Heart right ventricle (tissue), 16 donors: ENCODE measurements around the gene CD99. TPM values are rescaled to one million over a fixed set of nuclear protein-coding genes. Genes with fewer than 3 reads are reported as not detected.

Experiments
- ATAC-seq, 8 donors: fragments of 200-7000 bp; cut with Tn5 transposase; one replicate each; pipeline ENCODE4 v1.9.1; 2020; ENCODE audit warnings: mild to moderate bottlenecking in 8 of 8, moderate library complexity in 8 of 8, moderate number of reproducible peaks in 1 of 8
- DNase-seq, 2 donors: peaks; one replicate each; pipeline ENCODE4 v3.0.0-alpha.2; 2020
- H3K27ac ChIP-seq, 10 donors: fragments of 200-600 bp; sonication (generic) in 2 of 10; one replicate each; pipeline versions ENCODE4 v1.5.0 to v1.8.0; 2020 to 2022; ENCODE audit warnings: mild to moderate bottlenecking in 3 of 10
- H3K27me3 ChIP-seq, 7 donors: fragments of 200-600 bp; one replicate each; pipeline ENCODE4 v1.8.0; 2021 to 2022; ENCODE audit warnings: mild to moderate bottlenecking in 2 of 7
- H3K36me3 ChIP-seq, 9 donors: fragments of 200-600 bp; sonication (generic) in 1 of 9; one replicate each; pipeline versions ENCODE4 v1.5.0 to v1.8.0; 2020 to 2022; ENCODE audit warnings: mild to moderate bottlenecking in 2 of 9
- H3K4me1 ChIP-seq, 9 donors: fragments of 200-600 bp; sonication (generic) in 1 of 9; one replicate each; pipeline versions ENCODE4 v1.5.0 to v1.8.0; 2020 to 2022; ENCODE audit warnings: mild to moderate bottlenecking in 4 of 9
- H3K4me3 ChIP-seq, 10 donors: fragments of 200-600 bp; sonication (generic) in 2 of 10; one replicate each; pipeline versions ENCODE4 v1.5.0 to v1.8.0; 2020 to 2022; ENCODE audit warnings: mild to moderate bottlenecking in 7 of 10, moderate library complexity in 2 of 10
- H3K9me3 ChIP-seq, 11 donors: fragments of 200-600 bp in 10 of 11; sonication (generic) in 2 of 11; one replicate each; pipeline versions ENCODE4 v1.5.0 to v1.8.0; 2013 to 2022; ENCODE audit warnings: mild to moderate bottlenecking in 2 of 11, control low read depth in 1 of 11, moderate library complexity in 1 of 11
- CTCF ChIP-seq, 9 donors: fragments of 200-600 bp; sonication (generic) in 2 of 9; IDR thresholded peaks; one replicate each; pipeline versions ENCODE4 v1.5.0 to v1.8.0; 2021 to 2022; ENCODE audit warnings: antibody characterized with exemption in 9 of 9, mild to moderate bottlenecking in 5 of 9, moderate library complexity in 1 of 9
- WGBS, 2 donors: extraction: QIAGEN DNeasy Blood & Tissue Kit; methylation state at CpG; one replicate each; pipeline ENCODE4 v1.1.7; 2013; ENCODE audit warnings: inconsistent platforms in 1 of 2; 5-methylcytosine and 5-hydroxymethylcytosine counted together
- intact Hi-C, 10 donors: fragments of 100-400 bp; cut with DNase I; formaldehyde crosslinking; loops; one replicate each; pipeline versions ENCODE4 v1.11.1 to v1.14.2; 2022
- polyA plus RNA-seq, 2 donors: library from polyadenylated mRNA; stranded (reverse); fragments of 200-250 nt; gene quantifications; one replicate each; pipeline ENCODE4 v1.2.3, GENCODE V29; 2013
- total RNA-seq, 10 donors: library from RNA; stranded (reverse); fragmentation: NEBNext Ultra II Directional in 3 of 10; extraction: Animal tissue kit (Norgen Biotek cat#: 25700) in 3 of 10; gene quantifications; one replicate each; pipeline versions ENCODE4 v1.2.1 to v1.2.4, GENCODE V29; 2021 to 2023
- donor health status: Arrhythmogenic right ventricular cardiomyopathy.
- donor health status: ischemic (EF 13 %, LVEDD 7.1; RV severe dilation, severe dysfunction).
- donor health status: healthy with polysubstance abuse.
- donor health status: DM: no; HTN: yes; CAD: no.
- donor health status: DM: no; HTN: no; CAD: no.
- donor health status: ischemic (EF 25% LVEDD 6.9; RV normal size, moderate dysfunction).
- donor health status: ischemic (EF 25% LVEDD 5.7; RV mildly dilated, moderate dysfunction).
- donor health status: healthy.
- donor health status: DM: yes; HTN: yes; CAD: no.
- donor health status: Ischemic cardiomyopathy.
- donor health status: ischemic (EF 35%, LVEDD 5.7; RV mildly dilated, moderate dysfunction).
- donor health status: nonischemic (EF 11% LVEDD 7.7; RV severe dilation, severe dysfunction).
- donor health status: DM: yes; HTN: yes; CAD: no.
- donor health status: PGD.
- donor health status: ischemic (EF 29% LVEDD 5.4; RV normal size, mild dysfunction).
- donor health status: nonischemic (EF 23%, LVEDD 6.1; RV moderate dilation, normal function).

CD99 gene
- total and polyA plus RNA-seq, 12 donors: 202 to 419 (median 261) TPM

- H3K9me3 ChIP-seq: no peaks in the 10 kb centered on the region
- DNase-seq (no peak), ATAC-seq (no peak)
- no peak overlapping the region for H3K27ac ChIP-seq
- peaks cover 0 to 28% (median 0%) of the 10 kb centered on the region in 9 donors for H3K36me3 ChIP-seq
- no peak overlapping the region for H3K4me3 ChIP-seq
- intact Hi-C loops: loop anchor here in 1 of 10 donors (10.0 kb wide), 1 partner anchor 115 kb away; no protein-coding TSS in a partner anchor
- H3K27me3 ChIP-seq: no peaks in the 10 kb centered on the region
- WGBS, 2 donors: 91 to 95% methylated on average over 4 of the region's 4 CpGs
- TF ChIP-seq CTCF (IDR thresholded peaks at IDR 0.05): no peak
- H3K4me1 ChIP-seq: peaks cover 57 to 99% (median 88%) of the 10 kb centered on the region in 9 donors
Measured at GRCh38 chrX:2699959-2700358, 8.9 kb downstream of the CD99 start.

GRCh38 chrX:2700405-2701320, 9.6 kb downstream of the CD99 start:
- H3K4me3 ChIP-seq: no peak overlapping the region
- no peak for TF ChIP-seq CTCF (IDR thresholded peaks at IDR 0.05)
- DNase-seq (no peak), ATAC-seq (no peak)
- no peaks in the 10 kb centered on the region for H3K9me3 ChIP-seq
- H3K4me1 ChIP-seq: peaks cover 53 to 99% (median 88%) of the 10 kb centered on the region in 9 donors
- intact Hi-C loops: loop anchor here in 1 of 10 donors (10.0 kb wide), 1 partner anchor 114 kb away; no protein-coding TSS in a partner anchor
- H3K36me3 ChIP-seq: peaks cover 0 to 28% (median 0%) of the 10 kb centered on the region in 9 donors
- 98 to 99% methylated on average over 9 of the region's 9 CpGs for WGBS, 2 donors
- H3K27me3 ChIP-seq: no peaks in the 10 kb centered on the region
- peak overlapping the region in 3 of 10 donors; percentile 41 to 52 (median 49) for H3K27ac ChIP-seq

- H3K27ac ChIP-seq: peak overlapping the region in 8 of 10 donors; percentile 31 to 57 (median 50)
- no peak for TF ChIP-seq CTCF (IDR thresholded peaks at IDR 0.05)
- H3K4me1 ChIP-seq: peaks cover 45 to 99% (median 88%) of the 10 kb centered on the region in 9 donors
- intact Hi-C loops: loop anchor here in 1 of 10 donors (10.0 kb wide), 1 partner anchor 113 kb away; no protein-coding TSS in a partner anchor
- ATAC-seq (peak; percentile 27 to 78 (median 54)), DNase-seq (peak in 1 of 2 donors; percentile 43)
- WGBS, 2 donors: 33 to 38% methylated on average over 6 of the region's 6 CpGs
- H3K27me3 ChIP-seq: no peaks in the 10 kb centered on the region
- no peak overlapping the region for H3K4me3 ChIP-seq
- peaks cover 0 to 28% (median 0%) of the 10 kb centered on the region in 9 donors for H3K36me3 ChIP-seq
- H3K9me3 ChIP-seq: no peaks in the 10 kb centered on the region
Measured at GRCh38 chrX:2701600-2701999, 10.5 kb downstream of the CD99 start.

- peak; percentile 52 to 81 (median 69) for ATAC-seq
- peaks cover 37 to 99% (median 88%) of the 10 kb centered on the region in 9 donors for H3K4me1 ChIP-seq
- no peaks in the 10 kb centered on the region for H3K27me3 ChIP-seq
- peak in 8 of 9 donors; percentile 26 to 78 (median 44) for TF ChIP-seq CTCF (IDR thresholded peaks at IDR 0.05)
- peak overlapping the region in 1 of 10 donors; percentile 4 for H3K4me3 ChIP-seq
- H3K9me3 ChIP-seq: no peaks in the 10 kb centered on the region
- peak overlapping the region; percentile 55 to 90 (median 70) for H3K27ac ChIP-seq
- H3K36me3 ChIP-seq: peaks cover 0 to 18% (median 0%) of the 10 kb centered on the region in 9 donors
- DNase-seq: peak; percentile 38 to 44
- 31 to 33% methylated on average over 14 of the region's 14 CpGs for WGBS, 2 donors
- intact Hi-C loops: loop anchor here in 1 of 10 donors (10.0 kb wide), 1 partner anchor 111 kb away; no protein-coding TSS in a partner anchor
Measured at GRCh38 chrX:2703991-2704369, 12.9 kb downstream of the CD99 start.
